ENCODE data around the gene MFGE8. TPM values are rescaled to one million over a fixed set of nuclear protein-coding genes. Genes with fewer than 3 reads are reported as not detected.

Gene MFGE8
- polyA plus RNA-seq, 1 donor from 2014 or later, result 1.1 TPM

GRCh38 chr15:88881775-88882174 is 31.4 kb downstream of the MFGE8 start:
- no peaks in the 10 kb centered on the region for H3F3A ChIP-seq (ENCODE audit: insufficient read depth, low read length, poor library complexity, severe bottlenecking)
- H3K4me2 ChIP-seq (ENCODE audit: low read length), result no peak overlapping the region
- no peaks in the 10 kb centered on the region for H3K9me3 ChIP-seq (ENCODE audit: low read length)
- H3K9me2 ChIP-seq (ENCODE audit: insufficient read depth, low read length), result no peaks in the 10 kb centered on the region
- H3K27ac ChIP-seq (ENCODE audit: low read length), result no peak overlapping the region
- no peaks in the 10 kb centered on the region for H4K20me1 ChIP-seq (ENCODE audit: insufficient read depth)
- H3K79me2 ChIP-seq (replicated peaks; ENCODE audit: insufficient read depth, low read length), result no peaks in the 10 kb centered on the region
- H3K9ac ChIP-seq (ENCODE audit: low read length), result no peak overlapping the region
- no peak overlapping the region for H3K4me3 ChIP-seq (ENCODE audit: low read length)
- H2AFZ ChIP-seq (ENCODE audit: low read depth, low read length), result no peak overlapping the region
- H3K36me3 ChIP-seq (ENCODE audit: insufficient read depth, low read length), result no peaks in the 10 kb centered on the region
- no peak for TF ChIP-seq EZH2 (IDR thresholded peaks at IDR 0.05; ENCODE audit: borderline replicate concordance, insufficient read depth, low read length, poor library complexity, severe bottlenecking)
- no peak for TF ChIP-seq SMC3 (conservative IDR thresholded peaks at IDR 0.05; ENCODE audit: poor library complexity)
- no peak for TF ChIP-seq TAF1 (IDR thresholded peaks at IDR 0.05; ENCODE audit: low read depth)
- no peak for TF ChIP-seq RAD21 (conservative IDR thresholded peaks at IDR 0.05)
- TF ChIP-seq MXI1 (conservative IDR thresholded peaks at IDR 0.05; ENCODE audit: poor library complexity, severe bottlenecking), result no peak
- no peak for TF ChIP-seq POLR2AphosphoS5 (IDR thresholded peaks at IDR 0.05)
- TF ChIP-seq EP300 (conservative IDR thresholded peaks at IDR 0.05; ENCODE audit: poor library complexity, severe bottlenecking), result no peak
- TF ChIP-seq, protein P1, sequence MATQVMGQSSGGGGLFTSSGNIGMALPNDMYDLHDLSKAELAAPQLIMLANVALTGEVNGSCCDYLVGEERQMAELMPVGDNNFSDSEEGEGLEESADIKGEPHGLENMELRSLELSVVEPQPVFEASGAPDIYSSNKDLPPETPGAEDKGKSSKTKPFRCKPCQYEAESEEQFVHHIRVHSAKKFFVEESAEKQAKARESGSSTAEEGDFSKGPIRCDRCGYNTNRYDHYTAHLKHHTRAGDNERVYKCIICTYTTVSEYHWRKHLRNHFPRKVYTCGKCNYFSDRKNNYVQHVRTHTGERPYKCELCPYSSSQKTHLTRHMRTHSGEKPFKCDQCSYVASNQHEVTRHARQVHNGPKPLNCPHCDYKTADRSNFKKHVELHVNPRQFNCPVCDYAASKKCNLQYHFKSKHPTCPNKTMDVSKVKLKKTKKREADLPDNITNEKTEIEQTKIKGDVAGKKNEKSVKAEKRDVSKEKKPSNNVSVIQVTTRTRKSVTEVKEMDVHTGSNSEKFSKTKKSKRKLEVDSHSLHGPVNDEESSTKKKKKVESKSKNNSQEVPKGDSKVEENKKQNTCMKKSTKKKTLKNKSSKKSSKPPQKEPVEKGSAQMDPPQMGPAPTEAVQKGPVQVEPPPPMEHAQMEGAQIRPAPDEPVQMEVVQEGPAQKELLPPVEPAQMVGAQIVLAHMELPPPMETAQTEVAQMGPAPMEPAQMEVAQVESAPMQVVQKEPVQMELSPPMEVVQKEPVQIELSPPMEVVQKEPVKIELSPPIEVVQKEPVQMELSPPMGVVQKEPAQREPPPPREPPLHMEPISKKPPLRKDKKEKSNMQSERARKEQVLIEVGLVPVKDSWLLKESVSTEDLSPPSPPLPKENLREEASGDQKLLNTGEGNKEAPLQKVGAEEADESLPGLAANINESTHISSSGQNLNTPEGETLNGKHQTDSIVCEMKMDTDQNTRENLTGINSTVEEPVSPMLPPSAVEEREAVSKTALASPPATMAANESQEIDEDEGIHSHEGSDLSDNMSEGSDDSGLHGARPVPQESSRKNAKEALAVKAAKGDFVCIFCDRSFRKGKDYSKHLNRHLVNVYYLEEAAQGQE (IDR thresholded peaks at IDR 0.05; ENCODE audit: borderline replicate concordance), result no peak
- TF ChIP-seq CTCF (IDR thresholded peaks at IDR 0.05; ENCODE audit: poor library complexity, severe bottlenecking), result no peak
- no peaks in the 10 kb centered on the region for H3K27me3 ChIP-seq (ENCODE audit: insufficient read depth, low read depth, low read length)

DNA sequence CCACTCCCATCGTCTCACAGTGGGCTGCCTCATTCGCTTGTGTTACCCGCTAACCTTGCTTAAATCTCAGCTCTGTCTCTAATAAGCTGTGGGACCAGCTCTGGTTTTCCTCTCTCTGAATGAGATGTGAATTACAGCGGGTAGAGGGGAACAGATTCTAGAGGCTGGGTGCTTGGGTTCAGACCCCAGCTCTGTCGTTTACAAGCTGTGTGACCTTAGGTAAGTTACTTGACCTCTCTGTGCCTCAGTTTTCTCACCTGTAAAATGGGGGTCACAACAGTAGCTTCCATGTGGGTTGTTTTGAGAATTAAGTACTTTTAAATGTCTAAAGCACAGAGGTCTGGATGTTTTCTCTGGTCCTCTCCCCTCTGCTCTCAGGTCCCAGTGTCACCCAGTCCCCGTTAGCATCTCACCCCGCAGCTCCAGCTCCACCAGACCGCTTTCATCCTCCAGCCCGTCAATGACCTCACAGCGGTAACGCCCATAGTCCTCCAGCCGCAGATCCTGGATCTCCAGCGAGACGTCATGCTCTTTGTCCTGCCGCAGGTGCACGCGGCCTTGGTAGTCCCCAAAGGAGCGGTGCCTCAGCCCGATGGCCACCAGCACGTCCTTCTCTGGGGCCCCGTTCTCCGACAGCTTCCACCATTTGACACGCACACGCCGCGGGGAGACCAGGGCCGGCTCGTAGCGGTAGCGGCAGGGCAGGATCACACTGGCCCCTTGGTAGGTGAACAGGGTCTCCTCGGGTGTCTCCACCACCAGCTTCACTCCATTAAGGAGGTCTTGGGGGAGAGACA is 32.0 kb downstream of the MFGE8 start:
- Histone ChIP-seq H3K27me3 (ENCODE audit: insufficient read depth, low read depth, low read length) (no peaks in the 10 kb centered on the region), H3K79me2 (replicated peaks; ENCODE audit: insufficient read depth, low read length) (no peaks in the 10 kb centered on the region), H2AFZ (ENCODE audit: low read depth, low read length) (no peak overlapping the region), H3K36me3 (ENCODE audit: insufficient read depth, low read length) (no peaks in the 10 kb centered on the region), H3K9ac (ENCODE audit: low read length) (no peak overlapping the region), H3K9me2 (ENCODE audit: insufficient read depth, low read length) (no peaks in the 10 kb centered on the region), H3F3A (ENCODE audit: insufficient read depth, low read length, poor library complexity, severe bottlenecking) (no peaks in the 10 kb centered on the region), H4K20me1 (ENCODE audit: insufficient read depth) (no peaks in the 10 kb centered on the region), H3K9me3 (ENCODE audit: low read length) (no peaks in the 10 kb centered on the region), H3K4me2 (ENCODE audit: low read length) (no peak overlapping the region), H3K4me3 (ENCODE audit: low read length) (no peak overlapping the region), H3K27ac (ENCODE audit: low read length) (no peak overlapping the region)
- no peak for TF ChIP-seq MXI1 (conservative IDR thresholded peaks at IDR 0.05; ENCODE audit: poor library complexity, severe bottlenecking)
- no peak for TF ChIP-seq EZH2 (IDR thresholded peaks at IDR 0.05; ENCODE audit: borderline replicate concordance, insufficient read depth, low read length, poor library complexity, severe bottlenecking)
- TF ChIP-seq TAF1 (IDR thresholded peaks at IDR 0.05; ENCODE audit: low read depth), result no peak
- TF ChIP-seq, protein P1 (IDR thresholded peaks at IDR 0.05; ENCODE audit: borderline replicate concordance), result no peak
- TF ChIP-seq POLR2AphosphoS5 (IDR thresholded peaks at IDR 0.05), result no peak
- TF ChIP-seq EP300 (conservative IDR thresholded peaks at IDR 0.05; ENCODE audit: poor library complexity, severe bottlenecking), result no peak
- no peak for TF ChIP-seq RAD21 (conservative IDR thresholded peaks at IDR 0.05)
- no peak for TF ChIP-seq SMC3 (conservative IDR thresholded peaks at IDR 0.05; ENCODE audit: poor library complexity)
- TF ChIP-seq CTCF (IDR thresholded peaks at IDR 0.05; ENCODE audit: poor library complexity, severe bottlenecking), result no peak
